Right cardiac atrium (tissue), 5 donors: ENCODE data around the gene TCOF1. TPM values are rescaled to one million over a fixed set of nuclear protein-coding genes. Genes with fewer than 3 reads are reported as not detected.

Source experiments
- ATAC-seq, 2 donors: fragments of 200-7000 bp; cut with Tn5 transposase; one replicate each; pipeline versions ENCODE4 v1.8.0 to v1.9.1; 2020; ENCODE audit warnings: moderate library complexity in 2 of 2, mild to moderate bottlenecking in 1 of 2
- DNase-seq, 3 donors: peaks; one replicate each; pipeline ENCODE4 v3.0.0-alpha.2; 2020
- H3K27ac ChIP-seq: one replicate; pipeline ENCODE4 v1.5.1; 2013; ENCODE audit warnings: mild to moderate bottlenecking, low read length, control low read depth, moderate library complexity
- H3K27me3 ChIP-seq: one replicate; pipeline ENCODE4 v1.6.1; 2013; ENCODE audit not compliant: control insufficient read depth, insufficient read depth
- H3K4me1 ChIP-seq: one replicate; pipeline ENCODE4 v1.6.1; 2013; ENCODE audit warnings: low read length; ENCODE audit not compliant: control insufficient read depth, insufficient read depth
- H3K4me3 ChIP-seq: one replicate; pipeline ENCODE4 v1.5.1; 2013; ENCODE audit warnings: low read length, control low read depth
- H3K9me3 ChIP-seq: one replicate; pipeline ENCODE4 v1.6.1; 2013; ENCODE audit warnings: low read length; ENCODE audit not compliant: control insufficient read depth
- WGBS: extraction: QIAGEN DNeasy Blood & Tissue Kit; methylation state at CpG from one replicate; pipeline ENCODE4 v1.1.7; 2013; 5-methylcytosine and 5-hydroxymethylcytosine counted together
- intact Hi-C, 4 donors: fragments of 100-400 bp; cut with DNase I; formaldehyde crosslinking; loops; one replicate each; pipeline versions ENCODE4 v1.11.0 to v1.14.0; 2022 to 2023
- polyA plus RNA-seq: library from polyadenylated mRNA; stranded (reverse); fragments of 200-250 nt; gene quantifications from one replicate; pipeline ENCODE4 v1.2.3, GENCODE V29; 2013
- total RNA-seq, 4 donors: library from RNA; stranded (reverse); fragmentation: NEBNext Ultra II Directional; extraction: Animal tissue kit (Norgen Biotek cat#: 25700); gene quantifications; one replicate each; pipeline ENCODE4 v1.2.1, GENCODE V29; 2021
- donor health status: healthy with polysubstance abuse.
- donor health status: DM: no; HTN: yes; CAD: no.
- donor health status: DM: no; HTN: no; CAD: no.
- donor health status: DM: no; HTN: yes; CAD: no; lungs with severe emphysema.
- donor health status: DM: yes; HTN: yes; CAD: no.

TCOF1 gene
- total and polyA plus RNA-seq, 5 donors = 11.9 to 22.7 (median 16.6) TPM

GRCh38 chr5:150368526-150368925 lies 11.0 kb downstream of the TCOF1 start:
- H3K9me3 ChIP-seq = no peaks in the 10 kb centered on the region
- no peak for ATAC-seq
- 91% methylated on average over 4 of the region's 4 CpGs for WGBS
- no peak overlapping the region for H3K4me3 ChIP-seq
- H3K27ac ChIP-seq = no peak overlapping the region
- no peak for DNase-seq
- no peaks in the 10 kb centered on the region for H3K27me3 ChIP-seq
- intact Hi-C loops = no loop called here
- no peaks in the 10 kb centered on the region for H3K4me1 ChIP-seq

GRCh38 chr5:150372639-150373038 lies 15.1 kb downstream of the TCOF1 start:
- intact Hi-C loops = no loop called here
- no peaks in the 10 kb centered on the region for H3K4me1 ChIP-seq
- H3K27ac ChIP-seq = no peak overlapping the region
- WGBS = 91% methylated on average over 6 of the region's 6 CpGs
- H3K9me3 ChIP-seq = no peaks in the 10 kb centered on the region
- DNase-seq (no peak), ATAC-seq (no peak)
- H3K27me3 ChIP-seq = no peaks in the 10 kb centered on the region
- H3K4me3 ChIP-seq = no peak overlapping the region

GRCh38 chr5:150374651-150375050 lies 17.2 kb downstream of the TCOF1 start:
- ATAC-seq (no peak), DNase-seq (no peak)
- Histone ChIP-seq H3K27me3 (no peaks in the 10 kb centered on the region), H3K9me3 (no peaks in the 10 kb centered on the region), H3K27ac (no peak overlapping the region), H3K4me3 (no peak overlapping the region), H3K4me1 (no peaks in the 10 kb centered on the region)
- intact Hi-C loops = no loop called here
- 93% methylated on average over 11 of the region's 11 CpGs for WGBS

GRCh38 chr5:150376799-150377771 lies 19.6 kb downstream of the TCOF1 start:
- no peaks in the 10 kb centered on the region for H3K4me1 ChIP-seq
- H3K27ac ChIP-seq = no peak overlapping the region
- DNase-seq (no peak), ATAC-seq (no peak)
- intact Hi-C loops = no loop called here
- H3K27me3 ChIP-seq = no peaks in the 10 kb centered on the region
- no peak overlapping the region for H3K4me3 ChIP-seq
- WGBS = 75% methylated on average over 10 of the region's 10 CpGs
- no peaks in the 10 kb centered on the region for H3K9me3 ChIP-seq

GRCh38 chr5:150377964-150378694 lies 20.6 kb downstream of the TCOF1 start:
- no peaks in the 10 kb centered on the region for H3K4me1 ChIP-seq
- DNase-seq (no peak), ATAC-seq (no peak)

GRCh38 chr5:150384701-150385100 lies 27.2 kb downstream of the TCOF1 start:
- 87% methylated on average over 5 of the region's 5 CpGs for WGBS
- intact Hi-C loops = no loop called here
- ATAC-seq (no peak), DNase-seq (no peak)
- Histone ChIP-seq H3K27ac (no peak overlapping the region), H3K9me3 (no peaks in the 10 kb centered on the region), H3K4me1 (no peaks in the 10 kb centered on the region), H3K27me3 (no peaks in the 10 kb centered on the region), H3K4me3 (no peak overlapping the region)

More at GRCh38 chr5:150377964-150378694, 20.6 kb downstream of the TCOF1 start:
- Histone ChIP-seq H3K27me3 (no peaks in the 10 kb centered on the region), H3K27ac (no peak overlapping the region), H3K4me3 (no peak overlapping the region), H3K9me3 (no peaks in the 10 kb centered on the region)
- intact Hi-C loops = no loop called here
- 64% methylated on average over 5 of the region's 5 CpGs for WGBS

GRCh38 chr5:150386024-150386855 lies 28.7 kb downstream of the TCOF1 start:
- DNase-seq (no peak), ATAC-seq (no peak)
- no peak overlapping the region for H3K4me3 ChIP-seq
- no peaks in the 10 kb centered on the region for H3K27me3 ChIP-seq
- no peaks in the 10 kb centered on the region for H3K4me1 ChIP-seq
- 82% methylated on average over 15 of the region's 15 CpGs for WGBS
- intact Hi-C loops = no loop called here
- no peak overlapping the region for H3K27ac ChIP-seq
- no peaks in the 10 kb centered on the region for H3K9me3 ChIP-seq

- Histone ChIP-seq H3K9me3 (no peaks in the 10 kb centered on the region), H3K27ac (no peak overlapping the region), H3K27me3 (no peaks in the 10 kb centered on the region), H3K4me1 (no peaks in the 10 kb centered on the region), H3K4me3 (no peak overlapping the region)
- ATAC-seq (no peak), DNase-seq (no peak)
- intact Hi-C loops = no loop called here
- WGBS = 80% methylated on average over 13 of the region's 13 CpGs
Measured at GRCh38 chr5:150389531-150390266, 32.2 kb downstream of the TCOF1 start.

- no peak overlapping the region for H3K27ac ChIP-seq
- WGBS = 96% methylated on average over 13 of the region's 13 CpGs
- no peaks in the 10 kb centered on the region for H3K27me3 ChIP-seq
- intact Hi-C loops = no loop called here
- ATAC-seq (no peak), DNase-seq (no peak)
- H3K9me3 ChIP-seq = no peaks in the 10 kb centered on the region
- H3K4me1 ChIP-seq = no peaks in the 10 kb centered on the region
- no peak overlapping the region for H3K4me3 ChIP-seq
Measured at GRCh38 chr5:150391064-150391834, 33.8 kb downstream of the TCOF1 start.

GRCh38 chr5:150391986-150392385 lies 34.5 kb downstream of the TCOF1 start:
- H3K27ac ChIP-seq = no peak overlapping the region
- H3K4me3 ChIP-seq = no peak overlapping the region
- no peaks in the 10 kb centered on the region for H3K4me1 ChIP-seq
- no peaks in the 10 kb centered on the region for H3K9me3 ChIP-seq
- H3K27me3 ChIP-seq = no peaks in the 10 kb centered on the region
- WGBS = 93% methylated on average over 3 of the region's 3 CpGs
- ATAC-seq (no peak), DNase-seq (no peak)
- intact Hi-C loops = no loop called here
